Bone marrow (tissue), 2 donors: ENCODE data around the gene SUSD3.
"Not testable (repeated sequence)": the region's sequence is repeated elsewhere in the genome, so short reads cannot be mapped to it uniquely, and the experiment has no call there.

ENCODE experiments used
- DNase-seq, 2 donors: peaks; one replicate each; lab custom pipeline; 2025; lab: John Stamatoyannopoulos, UW

SUSD3 gene

DNA sequence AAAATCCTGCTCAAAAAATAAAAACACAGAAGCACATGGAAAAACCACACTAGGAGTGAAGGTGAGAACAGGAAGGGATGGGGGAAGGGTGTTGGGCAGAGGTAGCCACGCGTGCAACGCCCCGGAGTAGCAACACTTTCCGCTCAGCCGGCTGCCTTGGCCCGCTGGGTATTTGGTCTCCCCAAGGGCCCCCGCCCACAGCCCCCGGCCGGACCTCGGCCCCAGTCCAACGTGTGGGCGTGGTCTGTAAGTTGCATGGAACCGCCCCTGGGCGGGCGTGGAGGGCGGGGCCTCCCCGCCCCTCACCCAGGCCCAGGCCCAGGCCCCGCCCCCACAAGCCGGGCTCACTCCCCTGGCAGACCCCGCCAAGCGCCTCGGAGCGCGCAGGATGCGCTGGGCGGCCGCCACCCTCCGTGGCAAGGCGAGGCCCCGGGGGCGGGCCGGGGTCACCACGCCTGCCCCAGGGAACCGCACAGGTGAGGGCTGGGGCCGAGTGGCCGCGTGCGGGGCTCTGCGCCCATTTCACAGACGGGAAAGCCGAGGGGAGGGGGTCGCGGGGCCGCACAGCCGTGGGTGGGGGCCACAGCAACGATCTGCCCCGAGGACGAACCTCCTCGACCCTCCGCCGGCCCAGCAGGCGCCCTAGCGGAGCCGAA, at the start of gene SUSD3:
TSS of gene SUSD3 (plus strand) at position 347 of the 656 bp plus-strand sequence. CDS start at position 389, 42 bp downstream.
- DNase-seq: no peak

DNA sequence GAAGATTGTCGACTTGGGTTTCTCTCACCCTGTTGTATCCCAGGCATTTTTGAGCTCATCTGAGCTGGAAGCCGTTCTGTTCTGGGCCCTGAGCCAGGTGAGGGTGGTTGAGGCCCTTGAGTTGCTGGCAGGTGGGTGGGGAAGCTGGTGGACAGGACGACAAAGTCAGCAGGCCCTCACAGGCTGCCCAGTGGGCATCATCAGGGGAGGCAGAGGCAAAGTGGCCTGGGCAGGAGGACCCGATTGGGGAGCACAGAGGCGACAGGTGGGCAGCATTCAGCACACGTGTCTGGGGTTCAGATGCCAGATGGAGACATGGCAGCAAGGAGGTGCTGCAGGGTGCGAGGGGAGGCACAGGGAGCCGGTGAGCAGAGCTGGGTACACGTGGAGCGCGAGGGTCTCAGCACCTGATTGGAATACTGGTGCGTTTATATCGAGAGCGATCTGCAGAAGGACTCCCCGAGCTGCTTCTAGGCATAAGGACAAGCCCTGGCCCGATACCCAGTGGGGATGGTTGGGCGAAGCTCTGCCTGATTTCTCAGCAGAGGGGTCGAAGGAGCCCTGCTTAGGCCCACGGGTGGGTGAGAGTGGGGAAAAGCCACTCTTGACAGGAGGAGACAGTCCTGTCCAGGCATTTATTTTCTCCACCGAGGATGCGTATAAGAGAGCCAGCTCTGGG, 49.0 kb upstream of the SUSD3 start:
- no peak for DNase-seq

DNA sequence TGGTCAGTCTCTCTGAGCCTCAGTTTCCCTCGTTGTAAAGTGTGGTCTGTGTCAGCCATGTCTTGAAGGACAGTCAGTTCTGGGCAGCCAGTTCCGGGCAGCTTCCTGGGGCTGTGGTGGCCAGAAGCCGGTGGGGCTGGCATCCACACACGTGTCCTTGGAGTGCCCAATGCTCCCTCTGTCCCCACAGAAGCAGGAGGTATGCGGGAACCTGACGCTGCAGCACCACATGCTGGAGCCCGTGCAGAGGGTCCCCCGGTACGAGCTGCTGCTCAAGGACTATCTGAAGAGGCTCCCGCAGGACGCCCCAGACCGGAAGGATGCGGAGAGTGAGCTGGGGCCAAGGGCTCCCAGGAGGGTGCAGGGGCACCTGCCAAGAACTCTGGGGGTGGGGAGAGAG, 48.4 kb upstream of the SUSD3 start:
- DNase-seq: no peak

DNA sequence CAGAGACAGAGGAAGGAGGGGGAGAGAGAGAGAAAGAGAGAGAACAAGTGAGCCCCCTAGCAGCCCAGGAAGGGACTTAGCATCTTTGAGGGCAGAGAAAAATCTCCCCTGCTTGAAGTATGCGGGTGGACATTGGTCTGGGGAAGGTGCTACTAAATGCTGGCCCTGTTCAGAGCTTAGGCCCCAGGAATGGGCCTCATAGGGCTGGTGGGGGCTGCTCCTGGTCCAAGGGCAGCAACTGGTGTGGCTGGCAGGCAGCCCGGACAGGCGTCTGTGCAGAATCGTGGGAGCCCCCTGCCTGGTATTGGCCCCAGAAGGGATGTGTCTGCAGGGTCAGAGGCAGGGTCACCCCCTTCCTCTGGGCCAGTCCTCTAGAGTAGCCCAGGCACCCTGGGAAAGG, 47.8 kb upstream of the SUSD3 start:
- no peak for DNase-seq

DNA sequence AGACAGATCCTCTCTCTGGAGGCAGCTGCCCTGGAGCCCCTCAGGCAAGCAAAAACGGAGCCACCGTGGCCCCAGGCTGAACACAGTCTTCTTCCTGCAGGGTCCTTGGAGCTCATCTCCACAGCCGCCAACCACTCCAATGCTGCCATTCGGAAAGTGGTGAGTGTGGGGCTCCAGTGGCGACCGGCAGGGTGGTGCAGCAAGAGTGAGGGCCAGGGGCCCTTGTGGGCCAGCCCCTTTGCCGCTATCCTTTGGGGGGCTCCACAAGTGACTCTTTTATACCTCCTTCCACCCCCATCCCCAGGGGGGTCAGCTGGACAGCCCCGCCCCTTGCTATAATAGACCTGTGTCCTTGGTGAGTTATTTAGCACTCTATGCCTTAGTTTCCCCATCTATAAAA, 47.4 kb upstream of the SUSD3 start:
- DNase-seq: no peak

DNA sequence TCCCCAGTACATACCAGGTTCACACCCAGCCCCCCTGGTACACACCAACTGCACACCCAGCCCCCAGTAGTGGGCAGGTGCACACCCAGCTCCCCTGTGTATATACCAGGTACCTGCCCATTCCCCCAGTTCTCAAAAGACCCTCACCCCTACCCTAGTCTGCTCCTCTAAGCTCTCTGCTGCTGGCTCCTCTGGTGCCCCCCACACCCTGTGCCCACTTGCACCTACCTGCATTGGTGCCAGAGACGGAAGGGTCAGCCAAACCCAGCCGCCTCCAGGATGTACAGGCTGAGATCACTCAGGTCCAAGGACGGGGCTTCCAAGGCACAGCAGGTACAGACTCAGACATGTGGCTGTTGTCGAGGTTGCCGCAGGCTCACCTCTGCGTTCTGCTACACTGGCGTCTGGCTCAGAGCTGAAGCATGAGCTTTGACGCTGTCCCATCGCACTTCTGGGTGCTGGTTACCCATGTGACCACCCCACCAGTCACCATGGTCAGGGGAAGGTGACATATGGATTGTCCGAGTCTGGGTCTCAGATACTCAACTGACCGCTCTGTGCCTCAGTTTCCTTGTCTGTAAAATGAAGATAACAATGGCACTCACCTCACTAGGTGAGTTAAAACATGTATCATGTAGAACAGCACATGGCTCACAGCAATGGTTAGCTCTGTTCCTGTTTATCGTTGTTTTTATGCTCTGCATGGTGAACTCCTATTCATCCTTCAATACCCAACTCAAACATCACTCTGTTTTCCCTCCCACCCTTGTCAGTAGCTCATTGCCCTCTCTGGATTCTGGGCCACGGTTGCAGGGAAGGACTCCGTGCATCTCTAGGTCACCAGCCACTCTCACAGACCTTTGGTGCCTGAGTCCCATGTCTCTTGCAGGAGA, 45.3 kb upstream of the SUSD3 start:
- no peak for DNase-seq

DNA sequence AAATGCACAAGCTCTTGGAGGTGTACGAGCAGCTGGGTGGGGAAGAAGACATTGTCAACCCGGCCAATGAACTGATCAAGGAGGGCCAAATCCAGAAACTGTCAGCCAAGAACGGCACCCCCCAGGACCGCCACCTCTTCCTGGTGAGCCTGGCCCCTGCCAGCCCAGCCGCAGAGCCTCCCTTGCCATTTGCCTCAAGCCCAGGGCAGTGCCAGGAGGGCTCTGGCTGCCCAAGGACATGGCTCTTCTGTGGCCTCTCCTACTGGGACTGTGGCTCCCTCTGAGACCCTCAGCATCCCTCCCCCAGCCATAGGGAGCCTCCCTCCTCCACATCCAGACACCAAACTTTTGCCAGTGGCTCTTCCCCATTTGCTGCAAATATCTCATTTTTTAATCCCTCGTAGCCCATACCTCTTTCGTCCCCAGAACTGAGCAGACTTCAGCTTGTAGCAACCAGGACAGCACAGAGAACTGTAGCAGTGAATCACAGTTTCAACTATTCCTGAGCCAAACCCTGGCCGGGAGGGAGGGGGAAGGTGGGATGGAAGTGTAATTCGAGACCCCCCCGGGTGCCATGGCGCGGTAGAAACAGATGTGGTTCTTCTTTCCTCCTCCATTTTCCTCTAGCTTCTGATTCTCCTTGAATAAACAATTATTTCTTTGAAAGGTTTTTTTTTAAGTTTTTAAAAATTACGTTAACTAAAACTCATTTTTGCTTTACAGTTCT, 44.5 kb upstream of the SUSD3 start:
- DNase-seq: no peak

DNA sequence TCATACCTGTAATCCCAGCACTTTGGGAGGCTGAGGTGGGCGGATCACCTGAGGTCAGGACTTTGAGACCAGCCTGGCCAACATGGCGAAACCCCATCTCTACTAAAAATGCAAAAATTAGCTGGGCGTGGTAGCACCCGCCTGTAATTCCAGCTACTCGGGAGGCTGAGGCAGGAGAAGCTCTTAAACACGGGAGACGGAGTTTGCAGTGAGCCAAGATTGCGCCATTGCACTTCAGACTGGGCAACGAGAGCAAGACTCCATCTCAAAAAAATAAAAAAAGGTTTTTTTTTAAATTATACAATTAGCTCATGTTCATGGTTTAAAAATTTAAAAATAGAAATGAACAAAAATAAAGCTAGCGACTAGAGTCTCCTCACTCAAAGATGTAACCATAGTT, 43.3 kb upstream of the SUSD3 start:
- DNase-seq: not testable (repeated sequence)

DNA sequence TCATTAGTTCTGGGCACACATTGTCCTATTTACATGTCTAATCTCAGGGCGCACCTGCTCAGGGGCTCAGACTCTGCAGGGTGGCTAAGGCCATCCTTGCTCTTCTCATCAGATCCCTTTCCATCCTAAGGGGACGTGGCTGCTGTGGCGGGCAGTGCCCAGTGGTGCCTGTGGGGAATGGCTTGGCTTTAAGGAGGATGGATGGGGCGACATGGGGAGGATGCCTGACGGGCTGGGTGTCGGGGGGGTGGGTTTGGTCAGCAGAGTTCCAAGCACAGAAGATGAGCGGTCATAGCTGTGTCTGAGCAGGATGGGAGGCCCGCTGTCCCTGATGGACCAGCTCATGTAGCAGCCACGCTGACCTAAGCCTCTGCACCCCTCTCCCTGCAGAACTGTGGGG, 40.9 kb upstream of the SUSD3 start:
- no peak for DNase-seq

DNA sequence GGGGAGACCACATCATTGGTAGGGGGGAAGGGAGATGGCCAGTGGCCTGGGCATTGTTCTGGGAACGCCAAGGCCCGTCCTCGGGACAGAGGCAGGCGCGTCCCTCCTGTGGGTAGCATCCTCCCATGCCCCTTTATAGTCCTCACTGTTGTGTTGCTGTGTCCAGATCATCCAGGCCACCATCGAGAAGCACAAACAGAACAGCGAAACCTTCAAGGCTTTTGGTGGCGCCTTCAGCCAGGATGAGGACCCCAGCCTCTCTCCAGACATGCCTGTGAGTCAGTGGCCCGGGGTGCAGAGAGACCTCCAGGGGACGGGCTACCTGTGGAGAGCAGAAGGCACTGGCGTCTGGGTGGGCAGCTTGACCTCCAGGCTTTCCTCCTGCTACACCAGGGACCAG, 38.4 kb upstream of the SUSD3 start:
- DNase-seq: no peak

DNA sequence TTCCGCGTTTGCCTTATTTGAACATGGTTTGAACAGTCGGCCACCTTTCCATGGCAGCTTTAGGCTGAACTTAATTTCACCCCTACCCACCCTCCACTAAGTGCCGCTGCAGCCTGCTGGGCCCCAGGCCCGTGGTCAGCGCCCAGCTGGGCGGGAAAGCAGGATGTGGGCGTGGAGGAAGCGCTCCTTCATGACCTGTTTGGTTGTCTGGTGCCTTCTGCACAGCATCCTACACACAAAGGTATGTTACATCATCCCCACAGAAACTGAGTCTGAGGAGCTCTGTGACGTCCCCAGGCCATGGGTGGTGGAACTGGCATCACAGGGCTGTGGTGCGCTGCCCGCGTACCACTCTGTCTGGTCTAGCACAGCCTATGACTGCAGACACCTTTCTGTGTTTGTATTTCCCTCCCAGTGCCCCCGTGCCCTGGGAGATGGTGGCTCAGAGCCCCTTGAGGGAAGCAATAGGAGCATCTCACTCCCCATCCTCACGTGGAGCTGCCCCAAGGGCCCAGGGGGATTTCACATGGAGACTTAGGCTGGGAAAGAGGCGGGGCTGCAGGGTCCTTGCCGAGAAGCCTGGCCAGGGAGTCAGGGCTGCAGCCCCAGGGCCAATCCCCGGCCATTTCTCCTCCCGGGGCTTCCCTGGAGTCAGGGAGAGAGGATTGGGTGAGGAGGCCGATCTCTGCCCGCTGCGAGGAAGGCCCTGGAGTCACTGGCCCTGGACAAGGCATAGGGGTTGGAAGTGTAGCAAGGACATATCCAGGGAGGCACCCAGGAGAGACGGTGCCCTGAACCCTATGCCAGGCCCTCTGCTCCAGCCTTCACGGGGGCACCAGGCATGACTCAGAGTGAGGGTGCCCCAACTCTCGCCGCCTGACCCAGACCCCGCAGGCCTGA, 37.5 kb upstream of the SUSD3 start:
- no peak for DNase-seq

DNA sequence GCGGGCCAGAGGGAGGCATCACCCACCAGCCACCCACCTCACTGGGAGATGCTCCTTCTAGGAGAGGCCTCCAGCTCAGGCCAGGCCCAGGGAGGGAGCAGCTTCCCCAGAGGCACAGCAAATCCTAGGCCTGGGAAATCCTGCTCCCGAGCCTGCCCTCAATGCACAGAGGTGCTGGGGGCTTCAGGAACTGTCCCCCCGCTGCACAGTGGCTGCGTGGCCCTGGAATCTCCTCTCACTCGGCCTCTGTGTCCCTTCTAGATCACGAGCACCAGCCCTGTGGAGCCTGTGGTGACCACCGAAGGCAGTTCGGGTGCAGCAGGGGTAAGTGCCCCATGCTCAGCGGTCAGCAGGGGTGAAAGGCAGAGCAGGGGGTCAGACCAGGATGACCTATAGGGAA, 36.4 kb upstream of the SUSD3 start:
- no peak for DNase-seq

DNA sequence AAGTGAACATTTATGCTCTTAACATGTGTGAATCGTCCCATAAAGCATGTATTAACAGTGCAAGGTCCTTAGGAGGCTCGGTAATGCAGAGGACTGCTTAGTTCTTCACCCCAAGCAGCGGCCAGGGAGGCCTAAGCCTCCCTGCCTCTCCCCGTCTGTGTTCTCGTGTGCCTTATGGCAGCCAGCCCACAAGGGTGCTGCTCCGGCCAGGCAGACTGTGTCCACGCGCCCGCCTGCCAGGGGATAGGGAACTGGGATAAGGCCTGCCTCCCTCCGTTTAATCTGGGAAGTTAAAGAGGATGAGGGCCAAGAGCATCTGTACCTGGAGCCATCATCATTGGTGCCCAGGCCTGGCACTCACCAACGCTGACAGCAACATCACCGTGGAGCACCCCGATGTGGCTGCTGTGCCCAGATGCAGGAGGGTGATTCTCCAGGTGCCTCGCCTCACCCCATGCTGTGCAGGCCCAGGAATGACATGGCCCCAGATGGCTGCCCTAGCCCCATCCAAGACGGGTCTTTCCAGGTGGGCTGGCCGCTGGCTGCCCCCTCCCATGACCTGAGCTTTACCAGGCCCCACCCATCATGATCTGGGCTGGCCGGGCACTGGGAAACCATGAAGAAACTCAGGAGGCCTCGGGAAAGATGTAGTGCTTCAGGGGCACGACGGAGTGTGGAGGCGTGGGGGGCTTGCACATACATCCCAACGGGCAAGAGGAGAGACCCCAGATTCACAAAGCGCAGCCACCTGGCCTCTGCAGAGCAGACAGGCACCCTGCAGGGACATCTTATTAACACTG, 35.6 kb upstream of the SUSD3 start:
- DNase-seq: no peak

DNA sequence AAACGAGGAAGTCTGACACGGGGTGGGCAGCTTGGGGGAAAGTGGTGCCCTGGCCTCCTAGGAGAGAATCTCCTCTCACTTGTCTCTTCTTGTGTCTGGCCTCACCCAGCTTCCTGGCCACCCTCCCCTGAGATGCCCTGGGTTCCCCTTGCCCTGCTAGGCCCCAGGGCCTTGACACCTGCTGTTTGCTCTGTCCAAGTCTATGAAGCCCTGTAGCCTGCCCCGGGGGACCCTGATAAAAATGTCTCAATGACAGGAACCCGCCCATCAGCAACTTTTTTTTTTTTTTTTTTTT, 35.0 kb upstream of the SUSD3 start:
- no peak for DNase-seq

DNA sequence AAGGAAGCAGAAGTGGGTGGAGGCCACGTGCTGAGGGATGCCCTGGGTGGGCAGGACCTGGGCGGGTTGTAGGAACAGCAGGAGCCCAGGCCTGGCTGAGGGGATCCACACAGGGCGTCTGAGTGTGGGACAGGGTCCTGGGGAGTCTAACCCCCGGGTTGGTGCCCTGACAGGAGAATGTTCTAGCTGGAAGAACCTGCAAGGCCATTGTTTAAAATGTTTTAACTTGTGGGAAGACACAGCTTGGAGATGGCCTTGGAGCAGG, 33.9 kb upstream of the SUSD3 start:
- DNase-seq: no peak

DNA sequence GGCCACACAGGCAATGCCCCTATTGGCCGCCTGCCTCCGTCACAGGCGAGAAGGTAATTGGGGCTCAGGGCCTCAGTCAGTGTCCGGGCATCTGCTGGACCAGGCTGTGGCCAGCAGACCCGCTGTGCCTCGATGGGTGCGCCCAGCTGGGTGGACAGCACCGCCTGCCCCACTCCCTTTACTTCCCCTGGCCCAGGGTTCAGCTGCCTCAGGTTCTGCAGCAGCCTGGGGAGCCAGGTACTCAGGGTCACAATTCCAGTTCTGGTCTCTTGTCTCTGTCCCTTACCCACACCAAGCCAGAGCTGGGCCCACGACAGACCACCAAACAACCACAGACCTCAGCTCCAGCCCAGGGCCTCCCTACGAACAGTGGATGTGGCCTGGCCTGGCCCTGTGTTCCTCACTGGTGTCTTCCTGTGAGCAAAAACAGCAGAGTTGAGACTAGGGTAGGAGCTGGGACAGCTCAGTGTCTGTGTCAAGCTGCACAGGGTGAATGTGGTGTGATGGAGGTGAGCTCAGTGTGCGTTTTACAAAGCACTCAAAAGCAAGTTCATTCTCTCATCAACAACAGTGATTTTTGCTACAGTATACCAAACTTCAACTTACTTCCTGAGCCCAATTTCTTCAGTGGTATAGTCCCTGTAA, 33.4 kb upstream of the SUSD3 start:
- DNase-seq: no peak

DNA sequence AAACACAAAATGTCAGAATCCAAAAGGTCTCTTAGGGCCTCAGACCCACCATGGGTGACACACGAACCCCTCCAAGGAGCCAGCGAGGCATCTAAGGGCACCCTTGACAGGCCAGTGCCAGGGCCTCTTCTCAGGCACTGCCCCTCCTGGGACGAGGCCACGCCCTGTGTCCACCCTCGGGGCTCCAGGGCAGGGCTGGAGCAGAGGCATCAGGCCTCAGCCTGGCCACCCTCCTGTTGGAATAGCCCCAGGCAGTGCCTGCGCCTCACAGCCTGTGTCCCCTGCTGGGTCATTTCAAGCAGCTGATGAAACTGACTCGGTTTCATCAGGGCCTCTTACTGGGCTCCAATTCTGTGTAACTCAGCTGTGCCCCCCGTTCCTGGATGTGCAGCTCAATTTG, 32.8 kb upstream of the SUSD3 start:
- DNase-seq: no peak

DNA sequence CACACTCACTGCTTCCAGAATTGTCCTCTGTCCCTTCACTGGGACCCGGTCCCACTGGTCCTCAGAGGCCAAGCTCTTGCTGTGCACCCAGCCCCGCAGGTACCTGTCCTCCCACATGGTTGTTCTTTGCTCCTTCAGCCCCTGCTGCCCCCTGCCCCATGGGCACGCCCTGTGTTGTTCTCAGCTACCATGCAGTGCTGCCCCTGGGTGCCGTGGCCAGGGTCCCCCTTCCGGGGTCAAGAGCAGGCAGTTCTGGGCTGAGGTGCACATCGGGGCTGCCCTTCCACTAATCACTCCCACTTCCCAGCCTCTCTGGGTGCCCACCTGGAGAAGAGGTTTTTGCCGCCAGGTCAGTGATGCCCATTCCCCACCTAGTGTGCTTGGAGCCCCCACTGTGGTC, 31.9 kb upstream of the SUSD3 start:
- DNase-seq: no peak

DNA sequence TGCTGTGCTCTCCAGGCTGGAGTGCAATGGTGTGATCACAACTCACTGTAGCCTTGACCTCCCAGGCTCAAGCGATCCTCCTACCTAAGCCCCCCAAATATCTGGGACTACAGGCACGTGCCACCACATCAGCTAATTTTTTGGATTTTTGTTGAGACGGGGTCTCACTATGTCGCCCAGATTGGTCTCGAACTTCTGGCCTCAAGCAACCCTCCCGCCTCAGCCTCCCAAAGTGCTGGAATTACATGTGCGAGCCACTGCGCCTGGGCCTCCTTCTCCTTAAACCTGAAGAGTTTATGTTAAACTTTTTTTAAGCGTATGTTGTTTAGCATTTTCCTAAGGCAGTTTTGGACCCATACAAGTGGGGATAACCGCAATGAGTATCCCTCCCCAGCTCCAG, 30.8 kb upstream of the SUSD3 start:
- DNase-seq: no peak

DNA sequence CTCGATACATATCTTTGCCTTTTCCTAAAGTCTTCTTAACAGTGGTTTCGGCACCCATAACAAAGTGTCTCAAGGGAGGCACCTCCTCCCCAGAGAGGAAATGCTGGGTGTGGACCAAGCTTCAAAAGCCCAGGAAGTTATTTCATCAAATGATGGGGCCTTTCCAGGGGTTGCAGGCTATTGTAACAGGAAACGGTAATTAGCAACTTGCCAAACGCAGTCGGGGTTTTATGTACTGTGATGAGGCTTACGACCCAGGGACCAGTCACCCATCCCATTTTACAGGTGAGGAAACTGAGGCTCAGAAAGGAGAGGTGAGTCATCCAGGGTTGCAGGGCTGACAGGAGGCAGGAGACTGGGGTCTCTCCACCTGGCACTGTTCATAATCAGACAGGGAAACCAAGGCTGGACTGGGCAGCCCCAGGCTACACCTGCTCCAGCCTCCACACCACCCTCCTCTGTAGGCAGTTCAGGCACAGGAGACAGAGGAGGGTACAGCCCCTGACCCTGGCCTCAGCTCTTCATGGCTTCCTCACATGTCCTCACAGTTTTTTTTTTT, 30.0 kb upstream of the SUSD3 start:
- DNase-seq: peak in 1 of 2 donors; percentile 21
